HCT116 (cell line): ENCODE results near the gene SLC6A14.

ENCODE experiments used
- CTCF ChIP-seq, 3 experiments: fragments of 200-600 bp in 1 of 3; sonication (generic) in 1 of 3; IDR thresholded peaks in 2 of 3; conservative IDR thresholded peaks in 1 of 3; 2 replicates each; pipeline ENCODE4 v1.5.1; 2012 to 2017; ENCODE audit warnings: low read depth in 2 of 3, low read length in 2 of 3, antibody characterized with exemption in 1 of 3, borderline replicate concordance in 1 of 3, control low read depth in 1 of 3, mild to moderate bottlenecking in 1 of 3, mixed read lengths in 1 of 3, mixed run types in 1 of 3, moderate library complexity in 1 of 3; ENCODE audit not compliant: insufficient read depth in 1 of 3
- POLR2A ChIP-seq: IDR thresholded peaks from 2 replicates; pipeline ENCODE4 v1.7.0; 2011; ENCODE audit warnings: borderline replicate concordance; ENCODE audit not compliant: insufficient read depth, insufficient read length; ENCODE audit errors: extremely low read depth

- TF ChIP-seq CTCF (IDR thresholded peaks at IDR 0.05 in 2 of 3, conservative IDR thresholded peaks at IDR 0.05 in 1 of 3; ENCODE audit: borderline replicate concordance in 1 of 3, insufficient read depth in 1 of 3, low read depth in 2 of 3, low read length in 2 of 3), result no peak
- no peak for TF ChIP-seq POLR2A
Observed at GRCh38 chrX:116480059-116480458, 43.7 kb downstream of the SLC6A14 start.
